ENCODE measurements around the gene AKT3.

The AKT3 gene

DNA sequence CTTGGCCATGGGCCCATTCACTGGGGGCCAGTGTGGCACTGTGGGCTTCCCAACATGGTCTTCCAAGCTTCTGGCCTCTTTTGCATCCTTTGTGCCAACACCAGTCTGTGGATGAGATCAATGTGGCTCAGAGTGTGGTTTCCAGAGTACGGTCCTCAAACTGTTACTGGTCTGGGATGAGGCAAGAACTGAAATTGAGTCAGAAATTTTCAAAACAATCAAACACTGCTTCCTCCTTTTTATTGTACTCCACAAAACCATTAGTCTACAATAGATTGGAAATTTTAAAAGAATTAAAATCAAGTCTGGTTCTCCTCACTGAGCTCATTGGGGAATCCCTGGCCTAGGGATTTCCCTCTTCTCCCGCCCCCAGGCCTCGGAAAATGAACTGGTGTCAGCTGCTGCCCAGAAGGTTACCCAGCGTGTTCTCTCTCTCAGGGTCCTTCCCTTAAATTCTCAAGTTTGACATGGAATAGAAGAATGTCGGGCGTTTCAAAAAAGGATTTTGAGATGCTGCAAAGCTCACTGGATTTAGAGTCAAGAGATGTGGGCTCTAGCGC is 372.2 kb downstream of the AKT3 start:
- DNase-seq (ENCODE audit: low read depth): peak; percentile 4
- no peak overlapping the region for H3K4me3 ChIP-seq (ENCODE audit: control insufficient read depth, low read depth, low read length)
- TF ChIP-seq, protein P1, sequence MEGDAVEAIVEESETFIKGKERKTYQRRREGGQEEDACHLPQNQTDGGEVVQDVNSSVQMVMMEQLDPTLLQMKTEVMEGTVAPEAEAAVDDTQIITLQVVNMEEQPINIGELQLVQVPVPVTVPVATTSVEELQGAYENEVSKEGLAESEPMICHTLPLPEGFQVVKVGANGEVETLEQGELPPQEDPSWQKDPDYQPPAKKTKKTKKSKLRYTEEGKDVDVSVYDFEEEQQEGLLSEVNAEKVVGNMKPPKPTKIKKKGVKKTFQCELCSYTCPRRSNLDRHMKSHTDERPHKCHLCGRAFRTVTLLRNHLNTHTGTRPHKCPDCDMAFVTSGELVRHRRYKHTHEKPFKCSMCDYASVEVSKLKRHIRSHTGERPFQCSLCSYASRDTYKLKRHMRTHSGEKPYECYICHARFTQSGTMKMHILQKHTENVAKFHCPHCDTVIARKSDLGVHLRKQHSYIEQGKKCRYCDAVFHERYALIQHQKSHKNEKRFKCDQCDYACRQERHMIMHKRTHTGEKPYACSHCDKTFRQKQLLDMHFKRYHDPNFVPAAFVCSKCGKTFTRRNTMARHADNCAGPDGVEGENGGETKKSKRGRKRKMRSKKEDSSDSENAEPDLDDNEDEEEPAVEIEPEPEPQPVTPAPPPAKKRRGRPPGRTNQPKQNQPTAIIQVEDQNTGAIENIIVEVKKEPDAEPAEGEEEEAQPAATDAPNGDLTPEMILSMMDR (IDR thresholded peaks at IDR 0.05; ENCODE audit: control insufficient read depth, insufficient read depth, low read depth, low read length, missing control alignments): no peak

DNA sequence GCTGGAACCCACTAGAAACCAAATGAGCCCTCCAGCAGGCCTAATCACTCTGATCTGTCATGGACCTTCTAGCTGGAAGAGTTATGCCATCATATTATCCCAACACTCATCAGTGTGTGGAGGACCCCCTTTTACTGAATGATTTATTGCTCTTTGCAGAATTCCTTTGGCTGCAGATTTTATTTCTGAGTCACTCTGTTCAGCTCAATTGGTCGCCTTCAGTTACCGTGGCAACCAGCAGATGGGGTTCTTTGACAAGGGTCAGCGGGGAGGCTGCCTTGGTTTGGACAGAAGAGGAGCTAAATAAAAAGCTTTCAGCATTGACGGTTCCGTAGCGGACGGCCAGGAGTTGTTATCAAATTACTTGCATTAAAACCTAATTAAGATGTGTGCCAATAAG is 374.1 kb downstream of the AKT3 start:
- DNase-seq (ENCODE audit: low read depth): no peak
- no peak overlapping the region for H3K4me3 ChIP-seq (ENCODE audit: control insufficient read depth, low read depth, low read length)
- TF ChIP-seq, protein P1 (IDR thresholded peaks at IDR 0.05; ENCODE audit: control insufficient read depth, insufficient read depth, low read depth, low read length, missing control alignments): peak; percentile 24

GRCh38 chr1:243474906-243475305 is 375.1 kb downstream of the AKT3 start:
- no peak overlapping the region for H3K4me3 ChIP-seq (ENCODE audit: control insufficient read depth, low read depth, low read length)
- TF ChIP-seq, protein P1 (IDR thresholded peaks at IDR 0.05; ENCODE audit: control insufficient read depth, insufficient read depth, low read depth, low read length, missing control alignments): no peak
- DNase-seq (ENCODE audit: low read depth): no peak

- DNase-seq (ENCODE audit: low read depth): no peak
- TF ChIP-seq, protein P1 (IDR thresholded peaks at IDR 0.05; ENCODE audit: control insufficient read depth, insufficient read depth, low read depth, low read length, missing control alignments): no peak
- no peak overlapping the region for H3K4me3 ChIP-seq (ENCODE audit: control insufficient read depth, low read depth, low read length)
Observed at GRCh38 chr1:243474136-243474881, 375.7 kb downstream of the AKT3 start.

GRCh38 chr1:243473227-243474135 is 376.6 kb downstream of the AKT3 start:
- no peak for DNase-seq (ENCODE audit: low read depth)
- H3K4me3 ChIP-seq (ENCODE audit: control insufficient read depth, low read depth, low read length): peak overlapping the region; percentile 28

More at GRCh38 chr1:243473227-243474135, 376.6 kb downstream of the AKT3 start:
- TF ChIP-seq, protein P1 (IDR thresholded peaks at IDR 0.05; ENCODE audit: control insufficient read depth, insufficient read depth, low read depth, low read length, missing control alignments): no peak

Data from AG09309 (cell line).